Neuronal stem cell (in vitro differentiated cells): Measurements from ENCODE around the gene ZNF407.

ENCODE experiments used
- DNase-seq: peaks from one replicate; pipeline ENCODE4 v3.0.0-alpha.2; 2013; ENCODE audit warnings: low spot score
- H2AFZ ChIP-seq: one replicate; pipeline ENCODE4 v1.6.1; 2013; ENCODE audit warnings: mild to moderate bottlenecking, low read length, inconsistent platforms
- H2AK5ac ChIP-seq: 2 replicates; pipeline ENCODE4 v1.6.1; 2013; ENCODE audit warnings: low read depth, mild to moderate bottlenecking, inconsistent platforms, low read length, moderate library complexity, mixed read lengths
- H2BK120ac ChIP-seq: 2 replicates; pipeline ENCODE4 v1.6.1; 2013; ENCODE audit warnings: low read depth, mild to moderate bottlenecking, inconsistent platforms, low read length, moderate library complexity, mixed read lengths
- H2BK12ac ChIP-seq: one replicate; pipeline ENCODE4 v1.6.1; 2013; ENCODE audit warnings: low read length, inconsistent platforms
- H2BK15ac ChIP-seq: 2 replicates; pipeline ENCODE4 v1.6.1; 2013; ENCODE audit warnings: mild to moderate bottlenecking, low read length, inconsistent platforms, mixed read lengths
- H2BK5ac ChIP-seq: one replicate; pipeline ENCODE4 v1.6.1; 2013; ENCODE audit warnings: inconsistent platforms, mild to moderate bottlenecking, low read length, moderate library complexity
- H3K14ac ChIP-seq: one replicate; pipeline ENCODE4 v1.6.1; 2013; ENCODE audit warnings: low read length, inconsistent platforms
- H3K18ac ChIP-seq: 2 replicates; pipeline ENCODE4 v1.6.1; 2013; ENCODE audit warnings: low read length, inconsistent platforms
- H3K23ac ChIP-seq: 2 replicates; pipeline ENCODE4 v1.6.1; 2013; ENCODE audit warnings: low read depth, mild to moderate bottlenecking, mixed read lengths, low read length, inconsistent platforms; ENCODE audit not compliant: poor library complexity
- H3K27ac ChIP-seq: replicated peaks from 3 replicates; pipeline ENCODE4 v1.5.1; 2013; ENCODE audit warnings: low read length, inconsistent platforms
- H3K27me3 ChIP-seq, 3 experiments: 2 replicates each; pipeline ENCODE4 v1.6.1; 2013; ENCODE audit warnings: low read length in 3 of 3, mild to moderate bottlenecking in 2 of 3, inconsistent platforms in 1 of 3, low read depth in 1 of 3, mixed read lengths in 1 of 3, moderate library complexity in 1 of 3; ENCODE audit not compliant: control insufficient read depth in 3 of 3, insufficient read depth in 3 of 3
- H3K36me3 ChIP-seq, 2 donors: replicated peaks in 1 of 2; 2 replicates each; pipeline ENCODE4 v1.6.1; 2013; ENCODE audit warnings: low read length in 2 of 2; ENCODE audit not compliant: control insufficient read depth in 2 of 2, insufficient read depth in 2 of 2
- H3K4ac ChIP-seq: 2 replicates; pipeline ENCODE4 v1.6.1; 2013; ENCODE audit warnings: inconsistent platforms, mild to moderate bottlenecking, low read length, moderate library complexity
- H3K4me1 ChIP-seq, 2 donors: 1 replicate in 1 of 2; 2 replicates in 1 of 2; pipeline ENCODE4 v1.6.1; 2013; ENCODE audit warnings: low read length in 2 of 2, low read depth in 1 of 2; ENCODE audit not compliant: control insufficient read depth in 2 of 2, insufficient read depth in 1 of 2
- H3K4me2 ChIP-seq: one replicate; pipeline ENCODE4 v1.6.1; 2013; ENCODE audit warnings: mild to moderate bottlenecking, low read length, inconsistent platforms; ENCODE audit not compliant: insufficient read depth, poor library complexity, severe bottlenecking
- H3K4me3 ChIP-seq, 2 donors: 2 replicates each; pipeline ENCODE4 v1.5.1; 2013; ENCODE audit warnings: low read length in 2 of 2, mild to moderate bottlenecking in 2 of 2, inconsistent platforms in 1 of 2, moderate library complexity in 1 of 2
- H3K79me1 ChIP-seq: one replicate; pipeline ENCODE4 v1.6.1; 2013; ENCODE audit warnings: low read depth, mild to moderate bottlenecking, inconsistent platforms, low read length, moderate library complexity
- H3K9ac ChIP-seq: one replicate; pipeline ENCODE4 v1.6.1; 2013; ENCODE audit warnings: mild to moderate bottlenecking, low read depth, low read length, inconsistent platforms; ENCODE audit not compliant: poor library complexity
- H3K9me3 ChIP-seq, 2 donors: replicated peaks in 1 of 2; 2 replicates each; pipeline versions ENCODE3 to v1.6.1; 2013; ENCODE audit warnings: low read length in 2 of 2, mild to moderate bottlenecking in 2 of 2, inconsistent platforms in 1 of 2, low read depth in 1 of 2, mixed read lengths in 1 of 2, moderate library complexity in 1 of 2; ENCODE audit not compliant: control insufficient read depth in 2 of 2, insufficient read depth in 1 of 2
- H4K8ac ChIP-seq: one replicate; pipeline ENCODE4 v1.6.1; 2013; ENCODE audit warnings: low read depth, mild to moderate bottlenecking, inconsistent platforms, low read length, moderate library complexity
- H4K91ac ChIP-seq: one replicate; pipeline ENCODE4 v1.6.1; 2013; ENCODE audit warnings: low read length, low read depth, mild to moderate bottlenecking, inconsistent platforms; ENCODE audit not compliant: poor library complexity
- WGBS, 2 donors: extraction: QIAGEN DNeasy Blood & Tissue Kit; methylation state at CpG; one replicate each; pipeline ENCODE4 v1.1.7; 2013; ENCODE audit warnings: missing lambda C conversion rate in 2 of 2, mixed read lengths in 1 of 2; ENCODE audit not compliant: insufficient read length in 2 of 2, insufficient replicate concordance in 1 of 2; ENCODE audit errors: extremely low coverage in 2 of 2; 5-methylcytosine and 5-hydroxymethylcytosine counted together

ZNF407 gene

GRCh38 chr18:75025573-75025972, 427.9 kb downstream of the ZNF407 start:
- no peak overlapping the region for H3K18ac ChIP-seq
- no peak overlapping the region for H2BK12ac ChIP-seq
- no peaks in the 10 kb centered on the region for H3K36me3 ChIP-seq
- H4K8ac ChIP-seq, result no peak overlapping the region
- no peak overlapping the region for H2BK5ac ChIP-seq
- H3K4me2 ChIP-seq, result no peak overlapping the region
- no peak overlapping the region for H3K23ac ChIP-seq
- H3K27me3 ChIP-seq, result no peaks in the 10 kb centered on the region
- H3K79me1 ChIP-seq, result no peaks in the 10 kb centered on the region
- no peak overlapping the region for H2AK5ac ChIP-seq
- H3K4me1 ChIP-seq, result peaks cover 0 to 2% of the 10 kb centered on the region in 2 donors
- H3K9me3 ChIP-seq, result no peaks in the 10 kb centered on the region
- no peak overlapping the region for H3K14ac ChIP-seq
- H4K91ac ChIP-seq, result no peak overlapping the region
- no peak overlapping the region for H2BK15ac ChIP-seq
- H2AFZ ChIP-seq, result no peak overlapping the region
- H3K27ac ChIP-seq, result no peak overlapping the region
- WGBS, 2 donors, result no CpG with 5 or more reads among the region's 2 CpGs
- DNase-seq, result no peak
- no peak overlapping the region for H3K4ac ChIP-seq
- no peak overlapping the region for H2BK120ac ChIP-seq
- H3K9ac ChIP-seq, result no peak overlapping the region
- no peak overlapping the region for H3K4me3 ChIP-seq

- Histone ChIP-seq H2AFZ (no peak overlapping the region), H3K36me3 (no peaks in the 10 kb centered on the region), H3K4ac (no peak overlapping the region), H2BK120ac (no peak overlapping the region), H3K4me2 (no peak overlapping the region), H3K14ac (peak overlapping the region; percentile 25), H2BK15ac (no peak overlapping the region), H4K91ac (no peak overlapping the region), H3K79me1 (no peaks in the 10 kb centered on the region), H3K27me3 (no peaks in the 10 kb centered on the region), H2BK5ac (no peak overlapping the region), H3K9ac (no peak overlapping the region), H2BK12ac (no peak overlapping the region), H3K23ac (no peak overlapping the region), H4K8ac (no peak overlapping the region), H3K27ac (no peak overlapping the region), H3K4me3 (peak overlapping the region in 1 of 2 donors; percentile 71), H3K9me3 (no peaks in the 10 kb centered on the region), H2AK5ac (no peak overlapping the region), H3K4me1 (peaks cover 0 to 5% of the 10 kb centered on the region in 2 donors), H3K18ac (no peak overlapping the region)
- no CpG with 5 or more reads among the region's 16 CpGs for WGBS, 2 donors
- DNase-seq, result no peak
Observed at GRCh38 chr18:75029481-75029880, 431.8 kb downstream of the ZNF407 start.

- no peaks in the 10 kb centered on the region for H3K36me3 ChIP-seq
- H3K27ac ChIP-seq, result no peak overlapping the region
- no peak overlapping the region for H3K14ac ChIP-seq
- WGBS, 2 donors, result no CpG with 5 or more reads among the region's 11 CpGs
- no peak overlapping the region for H3K18ac ChIP-seq
- no peak overlapping the region for H2AFZ ChIP-seq
- H2BK120ac ChIP-seq, result no peak overlapping the region
- H3K4me3 ChIP-seq, result no peak overlapping the region
- no peaks in the 10 kb centered on the region for H3K27me3 ChIP-seq
- no peak overlapping the region for H2BK12ac ChIP-seq
- no peak overlapping the region for H2BK15ac ChIP-seq
- no peak overlapping the region for H4K91ac ChIP-seq
- no peak overlapping the region for H2BK5ac ChIP-seq
- no peak overlapping the region for H3K9ac ChIP-seq
- no peak overlapping the region for H3K4ac ChIP-seq
- peaks cover 0 to 5% of the 10 kb centered on the region in 2 donors for H3K4me1 ChIP-seq
- no peaks in the 10 kb centered on the region for H3K79me1 ChIP-seq
- H3K9me3 ChIP-seq, result no peaks in the 10 kb centered on the region
- H2AK5ac ChIP-seq, result no peak overlapping the region
- H4K8ac ChIP-seq, result no peak overlapping the region
- DNase-seq, result no peak
- H3K4me2 ChIP-seq, result no peak overlapping the region
- no peak overlapping the region for H3K23ac ChIP-seq
Observed at GRCh38 chr18:75031717-75032317, 434.1 kb downstream of the ZNF407 start.

DNA sequence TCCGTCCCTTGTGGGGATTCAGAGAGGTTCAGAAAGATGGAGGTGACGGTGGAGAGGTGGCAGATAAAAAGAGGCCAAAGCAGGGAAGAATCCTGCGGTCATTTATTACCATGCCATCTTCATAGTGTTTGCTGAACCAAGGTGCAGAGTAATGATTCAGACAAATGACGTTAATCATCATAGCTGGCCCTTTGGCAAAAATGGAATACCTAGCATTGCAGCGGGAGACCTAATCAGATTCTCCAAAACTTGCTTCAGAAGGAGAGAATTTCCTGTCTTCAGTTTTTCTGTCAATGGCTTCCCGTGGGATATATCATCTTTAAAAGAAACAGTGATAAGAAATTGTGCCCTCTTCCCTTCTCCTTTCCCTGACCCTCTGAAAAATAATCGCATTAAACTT, 435.8 kb downstream of the ZNF407 start:
- no peak overlapping the region for H4K91ac ChIP-seq
- H3K14ac ChIP-seq, result no peak overlapping the region
- H4K8ac ChIP-seq, result no peak overlapping the region
- no peaks in the 10 kb centered on the region for H3K27me3 ChIP-seq
- H2BK12ac ChIP-seq, result no peak overlapping the region
- WGBS, 2 donors, result no CpG with 5 or more reads among the region's 7 CpGs
- no peak overlapping the region for H3K18ac ChIP-seq
- no peaks in the 10 kb centered on the region for H3K36me3 ChIP-seq
- no peak overlapping the region for H2BK120ac ChIP-seq
- H3K9me3 ChIP-seq, result no peaks in the 10 kb centered on the region
- no peak overlapping the region for H3K4me3 ChIP-seq
- H3K9ac ChIP-seq, result no peak overlapping the region
- H3K23ac ChIP-seq, result no peak overlapping the region
- no peak overlapping the region for H2BK15ac ChIP-seq
- no peaks in the 10 kb centered on the region for H3K79me1 ChIP-seq
- H3K4ac ChIP-seq, result no peak overlapping the region
- DNase-seq, result no peak
- H2BK5ac ChIP-seq, result no peak overlapping the region
- H3K4me1 ChIP-seq, result peaks cover 0 to 5% of the 10 kb centered on the region in 2 donors
- no peak overlapping the region for H3K4me2 ChIP-seq
- no peak overlapping the region for H2AFZ ChIP-seq
- H3K27ac ChIP-seq, result no peak overlapping the region
- H2AK5ac ChIP-seq, result no peak overlapping the region
